GM21786 (cell line): ENCODE measurements around the gene KRTAP29-1.
A peak's percentile ranks its signal among the peaks of the same experiment; 100 is the strongest.
"Not testable (repeated sequence)": the region's sequence is repeated elsewhere in the genome, so short reads cannot be mapped to it uniquely, and the experiment has no call there.

Experiments
- ATAC-seq: cut with Tn5 transposase; IDR thresholded peaks from one replicate; pipeline ENCODE4 v1.9.1; 2021; ENCODE audit not compliant: unreplicated experiment

The KRTAP29-1 gene

GRCh38 chr17:41301916-41302901 lies at the start of gene KRTAP29-1:
KRTAP29-1 (minus strand) TSS chr17:41302851; CDS start chr17:41302851, 0 bp downstream.
- ATAC-seq, result no peak

- no peak for ATAC-seq
These were observed 48.5 kb upstream of the KRTAP29-1 start for GRCh38 chr17:41351177-41351576.

- ATAC-seq, result not testable (repeated sequence)
These were observed 47.8 kb upstream of the KRTAP29-1 start, which contains the start of gene KRT33A for GRCh38 chr17:41350381-41350878. KRT33A (minus strand) TSS chr17:41350828; CDS start chr17:41350767, 61 bp downstream.

GRCh38 chr17:41347869-41348760 lies 45.5 kb upstream of the KRTAP29-1 start:
- ATAC-seq, result no peak

- ATAC-seq, result not testable (repeated sequence)
These were observed 43.8 kb upstream of the KRTAP29-1 start for GRCh38 chr17:41346421-41346820.

- ATAC-seq, result no peak
These were observed 43.3 kb upstream of the KRTAP29-1 start for GRCh38 chr17:41345992-41346391.

GRCh38 chr17:41343029-41343428 lies 40.4 kb upstream of the KRTAP29-1 start:
- no peak for ATAC-seq

- ATAC-seq, result no peak
These were observed 38.5 kb upstream of the KRTAP29-1 start for GRCh38 chr17:41340934-41341861.

GRCh38 chr17:41340494-41340893 lies 37.8 kb upstream of the KRTAP29-1 start:
- ATAC-seq, result no peak

- no peak for ATAC-seq
These were observed 37.0 kb upstream of the KRTAP29-1 start for GRCh38 chr17:41339571-41340172.

- ATAC-seq, result peak; percentile 44
These were observed 36.4 kb upstream of the KRTAP29-1 start for GRCh38 chr17:41338961-41339485.

- ATAC-seq, result no peak
These were observed 33.1 kb upstream of the KRTAP29-1 start for GRCh38 chr17:41335747-41336146.

- no peak for ATAC-seq
These were observed 32.0 kb upstream of the KRTAP29-1 start for GRCh38 chr17:41334385-41335305.

- no peak for ATAC-seq
These were observed 31.2 kb upstream of the KRTAP29-1 start for GRCh38 chr17:41333836-41334235.

GRCh38 chr17:41333098-41333497 lies 30.4 kb upstream of the KRTAP29-1 start:
- no peak for ATAC-seq

GRCh38 chr17:41332239-41332638 lies 29.6 kb upstream of the KRTAP29-1 start:
- no peak for ATAC-seq

- ATAC-seq, result no peak
These were observed 29.0 kb upstream of the KRTAP29-1 start for GRCh38 chr17:41331606-41332005.

GRCh38 chr17:41329279-41329948 lies 26.8 kb upstream of the KRTAP29-1 start:
- ATAC-seq, result no peak
